Glutamatergic neuron (in vitro differentiated cells): ENCODE results near the gene OTUD7B. TPM values are rescaled to one million over a fixed set of nuclear protein-coding genes. Genes with fewer than 3 reads are reported as not detected.
"Not testable (repeated sequence)": the region's sequence is repeated elsewhere in the genome, so short reads cannot be mapped to it uniquely, and the experiment has no call there.

Experiments used
- DNase-seq: peaks from one replicate; pipeline ENCODE4 v3.0.0; 2022
- H3K27ac Mint-ChIP-seq: one replicate; pipeline ENCODE4 v1.8.0; 2020; ENCODE audit warnings: mild to moderate bottlenecking, mixed read lengths, inconsistent platforms; ENCODE audit not compliant: unreplicated experiment
- H3K27me3 Mint-ChIP-seq: one replicate; pipeline ENCODE4 v1.8.0; 2020; ENCODE audit warnings: mild to moderate bottlenecking, moderate library complexity, mixed read lengths, inconsistent platforms; ENCODE audit not compliant: unreplicated experiment
- H3K36me3 Mint-ChIP-seq: one replicate; pipeline ENCODE4 v1.8.0; 2020; ENCODE audit warnings: mild to moderate bottlenecking, mixed read lengths, inconsistent platforms; ENCODE audit not compliant: unreplicated experiment
- H3K4me1 Mint-ChIP-seq: one replicate; pipeline ENCODE4 v1.8.0; 2020; ENCODE audit warnings: mild to moderate bottlenecking, low read depth, mixed read lengths, inconsistent platforms; ENCODE audit not compliant: unreplicated experiment
- H3K4me3 Mint-ChIP-seq: one replicate; pipeline ENCODE4 v1.8.0; 2020; ENCODE audit warnings: mild to moderate bottlenecking, mixed read lengths, inconsistent platforms; ENCODE audit not compliant: unreplicated experiment
- H3K9me3 Mint-ChIP-seq: one replicate; pipeline ENCODE4 v1.8.0; 2020; ENCODE audit warnings: mild to moderate bottlenecking, moderate library complexity, mixed read lengths, inconsistent platforms; ENCODE audit not compliant: unreplicated experiment
- CTCF ChIP-seq: fragments of 200-600 bp; sonication (generic); IDR thresholded peaks from one replicate; pipeline ENCODE4 v1.5.0; 2021; ENCODE audit not compliant: partially characterized antibody, unreplicated experiment
- long read RNA-seq: library from polyadenylated mRNA; unstranded; transcript quantifications from one replicate; pipeline ENCODE4 v2.0.0, GENCODE V29; 2020; ENCODE audit not compliant: unreplicated experiment
- total RNA-seq: library from RNA; stranded (reverse); fragmentation: NEBNext Ultra II Directional; extraction: Animal tissue kit (Norgen Biotek cat#: 25700); gene quantifications from one replicate; pipeline ENCODE4 v1.2.1, GENCODE V29; 2021; ENCODE audit not compliant: unreplicated experiment

The OTUD7B gene
- 15.4 TPM for total RNA-seq
- long read RNA-seq, result 0 reads

GRCh38 chr1:150010393-150011115, at the start of gene OTUD7B:
TSS of gene OTUD7B (minus strand) at chr1:150010726. CDS start at chr1:149977510, 33,216 bp downstream.
- Mint-ChIP-seq H3K27me3 (peaks cover 9% of the 10 kb centered on the region), H3K27ac (peak within 1 kb of the TSS; percentile 91), H3K9me3 (peaks cover 8% of the 10 kb centered on the region), H3K4me3 (peak within 1 kb of the TSS; percentile 99), H3K4me1 (peaks cover 4% of the 10 kb centered on the region), H3K36me3 (no peaks in the 10 kb centered on the region)
- no peak for TF ChIP-seq CTCF
- DNase-seq, result peak; percentile 92

- no peak overlapping the region for H3K27ac Mint-ChIP-seq
- no peaks in the 10 kb centered on the region for H3K4me1 Mint-ChIP-seq
- H3K27me3 Mint-ChIP-seq, result peaks cover 1% of the 10 kb centered on the region
- H3K36me3 Mint-ChIP-seq, result no peaks in the 10 kb centered on the region
- no peak for DNase-seq
- no peak overlapping the region for H3K4me3 Mint-ChIP-seq
- H3K9me3 Mint-ChIP-seq, result no peaks in the 10 kb centered on the region
- TF ChIP-seq CTCF, result no peak
These were observed 49.7 kb upstream of the OTUD7B start for GRCh38 chr1:150060260-150060659.

- no peaks in the 10 kb centered on the region for H3K36me3 Mint-ChIP-seq
- peaks cover 1% of the 10 kb centered on the region for H3K9me3 Mint-ChIP-seq
- no peaks in the 10 kb centered on the region for H3K4me1 Mint-ChIP-seq
- no peak overlapping the region for H3K27ac Mint-ChIP-seq
- TF ChIP-seq CTCF, result no peak
- H3K27me3 Mint-ChIP-seq, result no peaks in the 10 kb centered on the region
- H3K4me3 Mint-ChIP-seq, result no peak overlapping the region
- no peak for DNase-seq
These were observed 45.9 kb upstream of the OTUD7B start for GRCh38 chr1:150056407-150056806.

GRCh38 chr1:150055507-150055906, 45.0 kb upstream of the OTUD7B start:
- not testable (repeated sequence) for DNase-seq, H3K4me3 Mint-ChIP-seq, H3K27me3 Mint-ChIP-seq, H3K27ac Mint-ChIP-seq, H3K9me3 Mint-ChIP-seq, H3K36me3 Mint-ChIP-seq, H3K4me1 Mint-ChIP-seq

- Mint-ChIP-seq H3K4me1 (no peaks in the 10 kb centered on the region), H3K9me3 (peaks cover 1% of the 10 kb centered on the region), H3K27me3 (no peaks in the 10 kb centered on the region), H3K4me3 (no peak overlapping the region), H3K36me3 (no peaks in the 10 kb centered on the region), H3K27ac (no peak overlapping the region)
- DNase-seq, result no peak
- no peak for TF ChIP-seq CTCF
These were observed 43.4 kb upstream of the OTUD7B start for GRCh38 chr1:150053926-150054325.

- H3K36me3 Mint-ChIP-seq, H3K27me3 Mint-ChIP-seq, H3K4me1 Mint-ChIP-seq, H3K9me3 Mint-ChIP-seq, DNase-seq, H3K4me3 Mint-ChIP-seq, H3K27ac Mint-ChIP-seq: not testable (repeated sequence)
These were observed 41.4 kb upstream of the OTUD7B start for GRCh38 chr1:150051905-150052412.
